PFSK-1 (cell line): Measurements from ENCODE around the gene IQGAP2.

ENCODE experiments used
- FOXP2 ChIP-seq: optimal IDR thresholded peaks from 2 replicates; pipeline ENCODE3; 2011; ENCODE audit warnings: borderline replicate concordance, control low read depth, inconsistent platforms; ENCODE audit not compliant: insufficient read depth; ENCODE audit errors: extremely low read length, extremely low read depth
- POLR2AphosphoS5 ChIP-seq: IDR thresholded peaks from 2 replicates; pipeline ENCODE4 v1.6.1; 2012; ENCODE audit warnings: low read depth, mild to moderate bottlenecking, control low read depth, low read length, moderate library complexity
- SIN3A ChIP-seq: IDR thresholded peaks from 2 replicates; pipeline ENCODE4 v1.6.1; 2012; ENCODE audit warnings: mild to moderate bottlenecking, low read length, moderate library complexity, borderline replicate concordance; ENCODE audit not compliant: insufficient read depth
- TAF1 ChIP-seq: IDR thresholded peaks from 2 replicates; pipeline ENCODE4 v1.6.1; 2012; ENCODE audit warnings: low read length, control low read depth, borderline replicate concordance; ENCODE audit not compliant: insufficient read depth
- TF ChIP-seq, protein P1 (sequence below), 2 experiments: IDR thresholded peaks; 2 replicates each; pipeline versions ENCODE4 v1.6.1 to v1.8.0; 2011 to 2012; ENCODE audit warnings: low read depth in 2 of 2, low read length in 2 of 2, control low read depth in 1 of 2, inconsistent platforms in 1 of 2, mild to moderate bottlenecking in 1 of 2, moderate library complexity in 1 of 2; ENCODE audit not compliant: insufficient read depth in 1 of 2

IQGAP2 gene

DNA sequence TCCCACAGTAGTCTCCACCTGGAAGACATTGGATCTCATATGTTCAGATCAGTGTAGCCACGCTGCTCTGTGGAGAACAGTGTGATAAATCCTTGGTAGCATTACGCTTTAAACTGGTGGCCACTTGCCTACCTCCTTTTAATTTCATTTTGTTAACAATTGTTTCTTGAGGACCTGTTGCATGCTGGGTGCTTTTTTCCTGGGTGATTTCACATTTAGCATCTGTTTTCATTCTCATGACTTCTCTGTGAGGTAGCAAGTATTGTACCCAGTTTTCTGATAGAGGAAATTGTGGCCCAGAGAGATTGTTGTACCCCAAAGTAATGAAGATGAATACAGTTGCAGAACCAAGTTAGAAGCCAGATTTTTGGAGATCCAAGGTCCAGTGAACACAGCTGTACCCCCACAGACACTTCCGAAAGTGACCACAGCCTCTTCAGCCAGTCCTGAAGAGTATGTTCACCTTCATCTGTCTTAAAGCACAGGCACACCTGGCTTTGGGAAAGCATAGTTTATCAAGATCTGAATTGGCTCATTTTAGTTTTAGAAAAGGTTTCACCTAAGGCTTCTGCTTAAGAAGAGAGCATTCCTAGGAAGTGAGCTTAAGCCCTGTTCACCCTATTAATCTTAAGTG lies 144.9 kb downstream of the IQGAP2 start:
- TF ChIP-seq, protein P1, sequence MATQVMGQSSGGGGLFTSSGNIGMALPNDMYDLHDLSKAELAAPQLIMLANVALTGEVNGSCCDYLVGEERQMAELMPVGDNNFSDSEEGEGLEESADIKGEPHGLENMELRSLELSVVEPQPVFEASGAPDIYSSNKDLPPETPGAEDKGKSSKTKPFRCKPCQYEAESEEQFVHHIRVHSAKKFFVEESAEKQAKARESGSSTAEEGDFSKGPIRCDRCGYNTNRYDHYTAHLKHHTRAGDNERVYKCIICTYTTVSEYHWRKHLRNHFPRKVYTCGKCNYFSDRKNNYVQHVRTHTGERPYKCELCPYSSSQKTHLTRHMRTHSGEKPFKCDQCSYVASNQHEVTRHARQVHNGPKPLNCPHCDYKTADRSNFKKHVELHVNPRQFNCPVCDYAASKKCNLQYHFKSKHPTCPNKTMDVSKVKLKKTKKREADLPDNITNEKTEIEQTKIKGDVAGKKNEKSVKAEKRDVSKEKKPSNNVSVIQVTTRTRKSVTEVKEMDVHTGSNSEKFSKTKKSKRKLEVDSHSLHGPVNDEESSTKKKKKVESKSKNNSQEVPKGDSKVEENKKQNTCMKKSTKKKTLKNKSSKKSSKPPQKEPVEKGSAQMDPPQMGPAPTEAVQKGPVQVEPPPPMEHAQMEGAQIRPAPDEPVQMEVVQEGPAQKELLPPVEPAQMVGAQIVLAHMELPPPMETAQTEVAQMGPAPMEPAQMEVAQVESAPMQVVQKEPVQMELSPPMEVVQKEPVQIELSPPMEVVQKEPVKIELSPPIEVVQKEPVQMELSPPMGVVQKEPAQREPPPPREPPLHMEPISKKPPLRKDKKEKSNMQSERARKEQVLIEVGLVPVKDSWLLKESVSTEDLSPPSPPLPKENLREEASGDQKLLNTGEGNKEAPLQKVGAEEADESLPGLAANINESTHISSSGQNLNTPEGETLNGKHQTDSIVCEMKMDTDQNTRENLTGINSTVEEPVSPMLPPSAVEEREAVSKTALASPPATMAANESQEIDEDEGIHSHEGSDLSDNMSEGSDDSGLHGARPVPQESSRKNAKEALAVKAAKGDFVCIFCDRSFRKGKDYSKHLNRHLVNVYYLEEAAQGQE (IDR thresholded peaks at IDR 0.05; ENCODE audit: insufficient read depth in 1 of 2, low read depth in 2 of 2, low read length in 2 of 2) = no peak
- TF ChIP-seq FOXP2 (no peak), TAF1 (no peak), POLR2AphosphoS5 (no peak), SIN3A (no peak)

DNA sequence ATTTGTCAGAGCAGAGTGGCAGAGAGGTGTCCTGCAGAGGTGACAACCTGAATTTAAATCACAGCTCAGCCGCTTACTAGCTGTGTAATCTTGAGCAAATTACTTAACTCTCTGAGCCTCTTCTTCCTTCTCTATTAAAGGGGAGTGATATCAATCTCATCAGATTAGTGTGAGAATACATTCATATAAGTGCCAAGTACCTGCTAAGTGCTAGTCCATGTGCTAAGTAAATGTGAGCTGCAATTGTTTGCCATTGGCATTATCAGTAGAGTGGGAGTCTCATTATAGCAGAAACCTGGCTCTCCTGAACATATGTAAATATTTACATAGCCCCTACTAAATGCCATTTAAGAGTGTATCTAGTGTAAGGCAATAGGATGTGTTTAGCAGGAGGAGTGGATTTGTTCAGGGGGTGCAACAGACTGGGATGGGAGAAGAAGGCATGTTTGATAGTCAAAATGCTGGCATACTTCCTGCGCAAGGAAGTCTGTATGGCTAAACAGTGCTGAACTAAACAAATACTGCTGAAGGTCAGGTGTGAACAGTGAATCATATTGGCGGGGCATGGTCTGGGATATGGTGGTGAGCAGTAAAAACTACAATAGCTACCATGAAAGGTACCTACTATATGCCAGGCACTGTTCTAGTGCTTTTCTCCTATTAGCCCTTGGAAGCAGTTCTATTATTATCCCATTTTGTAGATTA lies 145.6 kb downstream of the IQGAP2 start:
- TF ChIP-seq SIN3A = no peak
- TF ChIP-seq TAF1 = no peak
- TF ChIP-seq POLR2AphosphoS5 = no peak
- TF ChIP-seq, protein P1 (IDR thresholded peaks at IDR 0.05; ENCODE audit: insufficient read depth in 1 of 2, low read depth in 2 of 2, low read length in 2 of 2) = no peak
- no peak for TF ChIP-seq FOXP2

DNA sequence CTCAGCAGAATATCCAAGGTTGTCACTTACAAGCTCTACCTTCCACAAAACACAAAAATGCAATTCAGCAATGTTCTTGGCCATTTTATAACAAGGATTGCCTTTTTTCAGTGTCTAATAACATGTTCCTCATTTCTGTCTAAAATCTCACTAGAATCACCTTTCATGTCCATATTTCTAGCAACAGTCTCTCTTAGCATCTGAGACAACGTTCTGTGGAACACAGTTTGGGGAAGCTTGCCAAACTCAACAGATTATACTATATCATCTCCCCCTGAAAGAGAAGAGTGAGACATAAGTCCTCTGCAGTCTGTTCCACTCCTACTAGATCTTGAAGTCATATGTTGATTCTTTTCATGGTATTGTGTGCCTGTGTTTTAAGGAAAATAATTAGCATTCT lies 149.5 kb downstream of the IQGAP2 start:
- TF ChIP-seq SIN3A (no peak), FOXP2 (no peak), TAF1 (no peak), POLR2AphosphoS5 (no peak)
- TF ChIP-seq, protein P1 (IDR thresholded peaks at IDR 0.05; ENCODE audit: insufficient read depth in 1 of 2, low read depth in 2 of 2, low read length in 2 of 2) = no peak

DNA sequence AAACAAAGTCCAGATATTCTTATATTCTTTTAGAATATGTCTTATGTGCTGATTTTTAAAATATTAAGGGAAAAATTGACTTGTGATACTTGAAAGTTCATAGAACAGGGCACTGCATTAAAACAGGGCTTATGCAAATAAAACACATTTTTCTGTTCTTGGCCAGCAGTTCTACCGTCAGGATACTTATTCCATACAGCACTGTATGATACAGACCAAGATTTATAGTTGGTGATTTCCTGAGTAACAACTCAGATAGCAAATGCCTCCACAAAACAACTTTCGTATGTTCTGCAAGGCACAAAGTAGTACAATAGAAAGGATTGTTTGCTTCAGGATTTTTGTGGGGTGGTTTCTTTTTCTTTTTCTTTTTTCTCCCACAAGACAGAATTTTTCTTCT lies 150.2 kb downstream of the IQGAP2 start:
- TF ChIP-seq FOXP2 (no peak), POLR2AphosphoS5 (no peak), TAF1 (no peak), SIN3A (no peak)
- TF ChIP-seq, protein P1 (IDR thresholded peaks at IDR 0.05; ENCODE audit: insufficient read depth in 1 of 2, low read depth in 2 of 2, low read length in 2 of 2) = no peak
